Measurements from ENCODE around the gene CYFIP1. TPM values are rescaled to one million over a fixed set of nuclear protein-coding genes. Genes with fewer than 3 reads are reported as not detected.

CYFIP1 gene
- total RNA-seq, 1 experiment from 2014 or later = 205 TPM

DNA sequence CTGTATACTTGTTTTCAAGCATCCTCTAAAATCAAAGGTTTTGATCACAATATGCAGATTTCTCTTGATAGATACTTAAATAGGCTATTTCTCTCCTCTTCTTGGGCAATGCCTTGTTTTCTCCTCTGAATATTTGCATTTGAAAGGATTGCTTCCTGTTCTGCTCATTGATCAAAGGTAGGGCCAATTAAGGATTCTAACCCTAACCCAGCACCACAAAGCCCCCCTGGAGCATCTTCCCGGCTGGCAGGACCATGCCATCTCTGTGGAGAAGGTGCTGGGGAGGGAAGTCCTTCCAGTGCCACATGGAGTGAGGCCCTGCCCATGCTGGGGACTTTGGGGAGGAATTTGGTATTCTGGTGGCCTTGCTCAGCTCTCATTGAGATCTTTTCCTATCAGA is 153.0 kb downstream of the CYFIP1 start:
- H3K4me1 ChIP-seq = no peaks in the 10 kb centered on the region
- TF ChIP-seq, protein P1, sequence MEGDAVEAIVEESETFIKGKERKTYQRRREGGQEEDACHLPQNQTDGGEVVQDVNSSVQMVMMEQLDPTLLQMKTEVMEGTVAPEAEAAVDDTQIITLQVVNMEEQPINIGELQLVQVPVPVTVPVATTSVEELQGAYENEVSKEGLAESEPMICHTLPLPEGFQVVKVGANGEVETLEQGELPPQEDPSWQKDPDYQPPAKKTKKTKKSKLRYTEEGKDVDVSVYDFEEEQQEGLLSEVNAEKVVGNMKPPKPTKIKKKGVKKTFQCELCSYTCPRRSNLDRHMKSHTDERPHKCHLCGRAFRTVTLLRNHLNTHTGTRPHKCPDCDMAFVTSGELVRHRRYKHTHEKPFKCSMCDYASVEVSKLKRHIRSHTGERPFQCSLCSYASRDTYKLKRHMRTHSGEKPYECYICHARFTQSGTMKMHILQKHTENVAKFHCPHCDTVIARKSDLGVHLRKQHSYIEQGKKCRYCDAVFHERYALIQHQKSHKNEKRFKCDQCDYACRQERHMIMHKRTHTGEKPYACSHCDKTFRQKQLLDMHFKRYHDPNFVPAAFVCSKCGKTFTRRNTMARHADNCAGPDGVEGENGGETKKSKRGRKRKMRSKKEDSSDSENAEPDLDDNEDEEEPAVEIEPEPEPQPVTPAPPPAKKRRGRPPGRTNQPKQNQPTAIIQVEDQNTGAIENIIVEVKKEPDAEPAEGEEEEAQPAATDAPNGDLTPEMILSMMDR (IDR thresholded peaks at IDR 0.05; ENCODE audit: insufficient read depth in 1 of 2, low read depth in 1 of 2, low read length in 1 of 2, severe bottlenecking in 1 of 2, unreplicated experiment in 1 of 2) = no peak
- H3K4me3 ChIP-seq (ENCODE audit: low read depth, low read length) = no peak overlapping the region
- intact Hi-C loops (cut with micrococcal nuclease; ENCODE audit: unreplicated experiment) = no loop called here
- H3K36me3 ChIP-seq (ENCODE audit: control insufficient read depth, insufficient read depth, low read length) = no peaks in the 10 kb centered on the region; the same call in 1 of the 2 replicates
- H3K27me3 Mint-ChIP-seq (ENCODE audit: insufficient read depth, unreplicated experiment) = no peaks in the 10 kb centered on the region
- BruUV-seq (replicated peaks) = no TSS peak
- no peaks in the 10 kb centered on the region for H3K9me3 Mint-ChIP-seq (ENCODE audit: unreplicated experiment)
- ChIA-PET POLR2A (no interaction called here), CTCF (no interaction called here)
- no peaks in the 10 kb centered on the region for H3K9me3 ChIP-seq
- H3K27ac Mint-ChIP-seq (ENCODE audit: unreplicated experiment) = no peak overlapping the region
- no peak overlapping the region for H3K4me3 Mint-ChIP-seq (ENCODE audit: unreplicated experiment)
- H3K4me1 Mint-ChIP-seq (ENCODE audit: low read depth, unreplicated experiment) = no peaks in the 10 kb centered on the region
- no peak for DNase-seq
- H3K36me3 Mint-ChIP-seq (ENCODE audit: insufficient read depth, unreplicated experiment) = peaks cover 37% of the 10 kb centered on the region
- H3K27me3 ChIP-seq (replicated peaks; ENCODE audit: control insufficient read depth, insufficient read depth, low read length) = no peaks in the 10 kb centered on the region

DNA sequence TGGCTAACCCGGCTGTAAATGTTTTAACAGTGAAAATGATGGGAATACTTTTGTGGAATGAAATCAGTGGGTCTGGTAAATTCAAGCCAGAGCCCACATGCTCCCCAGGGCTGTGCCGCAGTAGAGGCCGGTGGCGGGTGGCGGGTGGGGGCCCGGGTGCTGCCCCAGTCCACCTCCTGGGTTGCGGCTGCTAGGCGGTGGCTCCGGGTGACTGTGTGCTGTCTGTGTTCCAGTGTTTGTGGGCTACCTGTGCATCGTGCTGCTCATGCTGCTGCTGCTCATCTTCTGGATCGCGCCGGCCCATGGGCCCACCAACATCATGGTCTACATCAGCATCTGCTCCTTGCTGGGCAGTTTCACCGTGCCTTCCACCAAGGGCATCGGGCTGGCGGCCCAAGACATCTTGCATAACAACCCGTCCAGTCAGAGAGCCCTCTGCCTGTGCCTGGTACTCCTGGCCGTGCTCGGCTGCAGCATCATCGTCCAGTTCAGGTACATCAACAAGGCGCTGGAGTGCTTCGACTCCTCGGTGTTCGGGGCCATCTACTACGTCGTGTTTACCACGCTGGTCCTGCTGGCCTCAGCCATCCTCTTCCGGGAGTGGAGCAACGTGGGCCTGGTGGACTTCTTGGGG is 156.6 kb downstream of the CYFIP1 start:
- no TSS peak for BruUV-seq (replicated peaks)
- intact Hi-C loops (cut with micrococcal nuclease; ENCODE audit: unreplicated experiment) = no loop called here
- no peaks in the 10 kb centered on the region for H3K9me3 Mint-ChIP-seq (ENCODE audit: unreplicated experiment)

DNA sequence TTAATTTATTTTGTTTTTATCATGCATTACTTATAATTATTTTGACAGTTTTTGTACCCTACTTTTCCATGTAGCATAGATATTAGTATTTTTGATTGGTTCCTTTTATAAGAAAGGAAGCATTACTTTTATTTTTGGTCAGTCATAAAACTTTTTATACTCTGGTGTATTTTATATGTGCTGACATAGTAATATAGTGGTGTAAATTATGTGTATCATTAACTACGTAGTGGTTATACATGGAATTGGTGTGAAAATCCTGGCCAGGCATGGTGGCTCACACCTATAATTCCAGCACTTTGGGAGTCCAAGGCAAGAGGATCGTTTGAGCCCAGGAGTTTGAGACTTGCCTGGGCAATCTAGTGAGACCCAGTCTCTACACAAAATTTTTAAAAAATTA is 160.5 kb downstream of the CYFIP1 start:
- Mint-ChIP-seq H3K4me1 (ENCODE audit: low read depth, unreplicated experiment) (no peaks in the 10 kb centered on the region), H3K36me3 (ENCODE audit: insufficient read depth, unreplicated experiment) (peaks cover 68% of the 10 kb centered on the region), H3K27me3 (ENCODE audit: insufficient read depth, unreplicated experiment) (no peaks in the 10 kb centered on the region), H3K9me3 (ENCODE audit: unreplicated experiment) (no peaks in the 10 kb centered on the region), H3K27ac (ENCODE audit: unreplicated experiment) (no peak overlapping the region), H3K4me3 (ENCODE audit: unreplicated experiment) (no peak overlapping the region)
- intact Hi-C loops (cut with micrococcal nuclease; ENCODE audit: unreplicated experiment) = no loop called here
- ChIA-PET CTCF (no interaction called here), POLR2A (no interaction called here)
- BruUV-seq (replicated peaks) = no TSS peak
- Histone ChIP-seq H3K27me3 (replicated peaks; ENCODE audit: control insufficient read depth, insufficient read depth, low read length) (no peaks in the 10 kb centered on the region), H3K4me3 (ENCODE audit: low read depth, low read length) (no peak overlapping the region), H3K36me3 (ENCODE audit: control insufficient read depth, insufficient read depth, low read length) (peaks cover 2% of the 10 kb centered on the region), H3K9me3 (no peaks in the 10 kb centered on the region), H3K4me1 (no peaks in the 10 kb centered on the region)
- TF ChIP-seq, protein P1 (IDR thresholded peaks at IDR 0.05; ENCODE audit: insufficient read depth in 1 of 2, low read depth in 1 of 2, low read length in 1 of 2, severe bottlenecking in 1 of 2, unreplicated experiment in 1 of 2) = no peak
- no peak for DNase-seq

More for the DNA sequence above, 156.6 kb downstream of the CYFIP1 start:
- DNase-seq = no peak
- Histone ChIP-seq H3K4me3 (ENCODE audit: low read depth, low read length) (no peak overlapping the region), H3K27me3 (replicated peaks; ENCODE audit: control insufficient read depth, insufficient read depth, low read length) (no peaks in the 10 kb centered on the region), H3K36me3 (ENCODE audit: control insufficient read depth, insufficient read depth, low read length) (peaks cover 2% of the 10 kb centered on the region), H3K9me3 (no peaks in the 10 kb centered on the region), H3K4me1 (no peaks in the 10 kb centered on the region)
- H3K27ac Mint-ChIP-seq (ENCODE audit: unreplicated experiment) = no peak overlapping the region
- no peaks in the 10 kb centered on the region for H3K27me3 Mint-ChIP-seq (ENCODE audit: insufficient read depth, unreplicated experiment)
- TF ChIP-seq, protein P1 (IDR thresholded peaks at IDR 0.05; ENCODE audit: insufficient read depth in 1 of 2, low read depth in 1 of 2, low read length in 1 of 2, severe bottlenecking in 1 of 2, unreplicated experiment in 1 of 2) = no peak
- H3K4me3 Mint-ChIP-seq (ENCODE audit: unreplicated experiment) = no peak overlapping the region
- CTCF ChIA-PET = no interaction called here
- H3K36me3 Mint-ChIP-seq (ENCODE audit: insufficient read depth, unreplicated experiment) = peaks cover 54% of the 10 kb centered on the region
- POLR2A ChIA-PET = no interaction called here
- no peaks in the 10 kb centered on the region for H3K4me1 Mint-ChIP-seq (ENCODE audit: low read depth, unreplicated experiment)

Other genes with a start within 250 kb of the CYFIP1 start
- gene NIPA1, start 193.7 kb downstream of the CYFIP1 start, total RNA-seq (2022) = 34.4 and 38.1 TPM in 2 replicates
- 85.3 and 89.4 TPM in 2 replicates for gene NIPA2, start 141.7 kb downstream of the CYFIP1 start, total RNA-seq (2022)
- 48.3 and 53.1 TPM in 2 replicates for gene TUBGCP5, start 59.2 kb upstream of the CYFIP1 start, total RNA-seq (2022)
- not detected in 2 replicates for gene GOLGA6L1, start 156.5 kb upstream of the CYFIP1 start, total RNA-seq (2022)